ENCODE data around the gene USP5. TPM values are rescaled to one million over a fixed set of nuclear protein-coding genes. Genes with fewer than 3 reads are reported as not detected.
"Not testable (repeated sequence)": the region's sequence is repeated elsewhere in the genome, so short reads cannot be mapped to it uniquely, and the experiment has no call there.

USP5 gene
- total RNA-seq, 4 donors from 2014 or later, result 41.0 to 94.1 (median 47.1) TPM

- H3K36me3 ChIP-seq, result no peaks in the 10 kb centered on the region
- peak; percentile 34 to 83 (median 70) for DNase-seq
- H3K4me1 ChIP-seq, result peaks cover 0 to 12% (median 6%) of the 10 kb centered on the region in 4 donors
- no peaks in the 10 kb centered on the region for H3K9me3 ChIP-seq
- H3K4me3 ChIP-seq, result no peak overlapping the region
- TF ChIP-seq CTCF (IDR thresholded peaks at IDR 0.05) (no peak), POLR2A (IDR thresholded peaks at IDR 0.05) (no peak)
- peak overlapping the region in 1 of 4 donors; percentile 55 for H3K27ac ChIP-seq
- H3K27me3 ChIP-seq, result no peaks in the 10 kb centered on the region
Observed at GRCh38 chr12:6899837-6900519, 48.0 kb downstream of the USP5 start.

- TF ChIP-seq CTCF (IDR thresholded peaks at IDR 0.05) (no peak), POLR2A (IDR thresholded peaks at IDR 0.05) (no peak)
- DNase-seq, result no peak
- H3K36me3 ChIP-seq, result no peaks in the 10 kb centered on the region
Observed at GRCh38 chr12:6902448-6902847, 50.5 kb downstream of the USP5 start.

GRCh38 chr12:6903722-6904121, 51.8 kb downstream of the USP5 start:
- no peak for DNase-seq
- peaks cover 0 to 19% (median 9%) of the 10 kb centered on the region in 4 donors for H3K4me1 ChIP-seq
- H3K4me3 ChIP-seq, result no peak overlapping the region
- H3K27me3 ChIP-seq, result no peaks in the 10 kb centered on the region
- no peaks in the 10 kb centered on the region for H3K36me3 ChIP-seq
- TF ChIP-seq POLR2A (IDR thresholded peaks at IDR 0.05) (no peak), CTCF (IDR thresholded peaks at IDR 0.05) (no peak)
- H3K9me3 ChIP-seq, result no peaks in the 10 kb centered on the region
- H3K27ac ChIP-seq, result peak overlapping the region in 1 of 4 donors; percentile 62

More at GRCh38 chr12:6902448-6902847, 50.5 kb downstream of the USP5 start:
- H3K27ac ChIP-seq, result peak overlapping the region in 1 of 4 donors; percentile 48
- no peaks in the 10 kb centered on the region for H3K9me3 ChIP-seq
- H3K4me3 ChIP-seq, result no peak overlapping the region
- no peaks in the 10 kb centered on the region for H3K27me3 ChIP-seq
- H3K4me1 ChIP-seq, result peaks cover 0 to 19% (median 9%) of the 10 kb centered on the region in 4 donors

GRCh38 chr12:6904280-6905276, 52.6 kb downstream of the USP5 start, which contains the start of gene LRRC23:
Gene LRRC23, plus strand, starts transcription at chr12:6904822. Its CDS starts 812 bp downstream, at chr12:6905634.
- H3K9me3 ChIP-seq, result no peaks in the 10 kb centered on the region
- peak within 1 kb of the TSS; percentile 44 to 67 (median 61) for H3K4me3 ChIP-seq
- H3K36me3 ChIP-seq, result no peaks in the 10 kb centered on the region
- DNase-seq, result peak; percentile 97 to 99 (median 98)
- H3K27me3 ChIP-seq, result no peaks in the 10 kb centered on the region
- TF ChIP-seq CTCF (IDR thresholded peaks at IDR 0.05), result no peak
- TF ChIP-seq POLR2A (IDR thresholded peaks at IDR 0.05), result peak in 1 of 2 donors; percentile 31
- H3K4me1 ChIP-seq, result peaks cover 0 to 13% (median 8%) of the 10 kb centered on the region in 4 donors
- H3K27ac ChIP-seq, result peak within 1 kb of the TSS; percentile 62 to 76 (median 72)

GRCh38 chr12:6905414-6906040, 53.6 kb downstream of the USP5 start:
- peak overlapping the region in 3 of 4 donors; percentile 57 to 67 (median 65) for H3K4me3 ChIP-seq
- H3K4me1 ChIP-seq, result peaks cover 0 to 7% (median 5%) of the 10 kb centered on the region in 4 donors
- no peaks in the 10 kb centered on the region for H3K27me3 ChIP-seq
- TF ChIP-seq POLR2A (IDR thresholded peaks at IDR 0.05) (no peak), CTCF (IDR thresholded peaks at IDR 0.05) (no peak)
- H3K9me3 ChIP-seq, result no peaks in the 10 kb centered on the region
- no peaks in the 10 kb centered on the region for H3K36me3 ChIP-seq
- DNase-seq, result no peak
- H3K27ac ChIP-seq, result peak overlapping the region in 2 of 4 donors; percentile 75 to 76

- H3K27me3 ChIP-seq, H3K27ac ChIP-seq, H3K4me1 ChIP-seq, H3K4me3 ChIP-seq, H3K36me3 ChIP-seq, H3K9me3 ChIP-seq, DNase-seq: not testable (repeated sequence)
Observed at GRCh38 chr12:6908141-6908540, 56.2 kb downstream of the USP5 start.

Measured in Peyer's patch (tissue), 4 donors.